Lower lobe of right lung (tissue), 2 donors: Measurements from ENCODE around the gene OR2T2. TPM values are rescaled to one million over a fixed set of nuclear protein-coding genes. Genes with fewer than 3 reads are reported as not detected.
A peak's percentile ranks its signal among the peaks of the same experiment; 100 is the strongest.
"Not testable (repeated sequence)": the region's sequence is repeated elsewhere in the genome, so short reads cannot be mapped to it uniquely, and the experiment has no call there.

Experiments used
- ATAC-seq, 2 donors: fragments of 200-7000 bp; cut with Tn5 transposase; one replicate each; pipeline ENCODE4 v1.9.1; 2020 to 2022; ENCODE audit warnings: mild to moderate bottlenecking in 2 of 2, moderate library complexity in 2 of 2
- DNase-seq: peaks from one replicate; pipeline ENCODE4 v3.0.0-alpha.2; 2020
- H3K27ac ChIP-seq: fragments of 200-600 bp; one replicate; pipeline ENCODE4 v1.8.0; 2022
- H3K27me3 ChIP-seq: fragments of 200-600 bp; one replicate; pipeline ENCODE4 v1.8.0; 2022; ENCODE audit warnings: low read depth
- H3K36me3 ChIP-seq: fragments of 200-600 bp; one replicate; pipeline ENCODE4 v1.8.0; 2022; ENCODE audit warnings: mild to moderate bottlenecking
- H3K4me1 ChIP-seq: fragments of 200-600 bp; one replicate; pipeline ENCODE4 v1.8.0; 2022
- H3K4me3 ChIP-seq: fragments of 200-600 bp; one replicate; pipeline ENCODE4 v1.8.0; 2022; ENCODE audit warnings: mild to moderate bottlenecking
- H3K9me3 ChIP-seq: fragments of 200-600 bp; one replicate; pipeline ENCODE4 v1.8.0; 2022
- intact Hi-C: fragments of 100-400 bp; cut with DNase I; formaldehyde crosslinking; loops from one replicate; pipeline ENCODE4 v1.11.0; 2022
- total RNA-seq: library from RNA; stranded (reverse); fragmentation: NEBNext Ultra II Directional; extraction: Animal tissue kit (Norgen Biotek cat#: 25700); gene quantifications from one replicate; pipeline ENCODE4 v1.2.1, GENCODE V29; 2021
- donor health status: DM: no; HTN: yes; CAD: no; lungs with severe emphysema.

OR2T2 gene
- total RNA-seq, 1 donor from 2014 or later = not detected

DNA sequence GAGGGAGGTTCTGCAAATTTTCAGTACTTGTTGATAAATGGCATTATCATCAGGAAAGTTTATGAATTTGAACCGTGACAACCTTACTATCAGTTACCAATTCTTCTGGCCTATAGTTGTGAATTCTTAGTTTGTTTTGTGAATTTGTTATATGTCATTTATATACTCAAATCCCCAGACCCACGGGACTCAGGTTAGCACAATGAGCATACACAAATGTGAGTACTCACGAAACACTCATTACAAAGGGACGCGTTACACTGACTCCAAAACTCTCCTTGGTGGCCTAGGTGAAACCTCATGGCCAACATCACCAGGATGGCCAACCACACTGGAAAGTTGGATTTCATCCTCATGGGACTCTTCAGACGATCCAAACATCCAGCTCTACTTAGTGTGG, 42.9 kb downstream of the OR2T2 start, which contains the start of gene OR2T5:
OR2T5 (plus strand) TSS at position 301 of the 400 bp plus-strand sequence; CDS start at position 301, 0 bp downstream.
- H3K36me3 ChIP-seq, H3K27me3 ChIP-seq: not testable (repeated sequence)

DNA sequence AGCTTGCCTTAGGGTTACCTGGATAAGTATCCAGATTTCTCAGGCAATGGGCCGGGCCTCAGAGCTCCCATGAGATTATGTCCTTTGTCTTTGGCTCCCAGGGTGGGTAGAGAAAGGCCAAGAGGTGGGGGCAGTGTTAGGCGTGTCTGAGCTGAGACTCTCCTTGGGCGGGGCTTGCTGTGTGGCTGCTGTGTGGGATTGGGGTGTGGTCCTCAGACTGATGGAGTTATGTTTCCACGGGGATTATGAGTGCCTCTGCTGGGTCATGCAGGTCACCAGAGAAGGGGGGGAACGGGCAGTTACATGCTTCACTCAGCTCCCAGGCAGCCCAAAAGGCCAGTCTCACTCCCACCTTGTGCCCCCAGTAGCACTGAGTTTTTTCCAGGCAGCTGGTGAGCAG, 51.2 kb downstream of the OR2T2 start:
- H3K27me3 ChIP-seq, H3K27ac ChIP-seq, intact Hi-C loops, ATAC-seq, H3K4me1 ChIP-seq, DNase-seq, H3K9me3 ChIP-seq, H3K4me3 ChIP-seq, H3K36me3 ChIP-seq: not testable (repeated sequence)

More for the DNA sequence above, 42.9 kb downstream of the OR2T2 start, which contains the start of gene OR2T5:
- H3K9me3 ChIP-seq, intact Hi-C loops, H3K4me3 ChIP-seq, H3K4me1 ChIP-seq, H3K27ac ChIP-seq, DNase-seq, ATAC-seq: not testable (repeated sequence)

DNA sequence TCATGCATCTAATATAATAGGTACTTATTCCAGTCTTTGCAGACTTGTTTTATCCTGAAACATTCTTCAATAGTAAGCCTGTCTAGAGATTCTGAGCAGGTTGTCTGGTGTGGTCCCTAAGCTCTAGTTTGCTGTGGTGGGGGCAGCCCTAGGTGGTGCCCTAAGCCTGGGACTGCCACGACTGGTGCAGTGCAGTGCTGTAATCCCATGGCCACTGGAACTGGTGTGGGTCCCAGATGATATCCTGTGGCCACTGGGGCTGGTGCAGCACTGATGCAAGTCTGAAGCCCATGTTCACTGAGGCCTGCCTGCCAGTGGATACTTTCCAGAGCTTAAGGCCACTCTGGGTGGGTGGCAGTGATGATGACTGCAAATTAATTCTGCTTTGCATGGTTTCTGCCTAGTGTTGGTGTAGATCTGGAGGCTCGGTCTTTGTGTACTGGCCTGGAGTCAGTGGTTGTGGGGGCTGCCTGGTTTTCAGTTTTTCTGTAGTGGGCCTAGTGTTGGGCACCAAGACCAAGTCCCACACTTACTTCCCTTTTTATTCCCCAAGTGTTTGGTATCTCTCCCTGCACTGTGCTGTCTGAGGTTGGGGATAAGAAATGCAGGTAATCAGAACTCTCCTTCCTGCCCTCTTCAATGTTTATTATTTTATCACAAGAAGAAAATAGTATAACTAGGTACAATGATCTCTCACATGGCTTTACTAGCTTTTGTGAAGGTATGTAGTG, 55.0 kb downstream of the OR2T2 start:
- DNase-seq, H3K4me3 ChIP-seq, H3K27ac ChIP-seq, H3K27me3 ChIP-seq, intact Hi-C loops, H3K36me3 ChIP-seq, H3K9me3 ChIP-seq, H3K4me1 ChIP-seq: not testable (repeated sequence)
- ATAC-seq = peak in 1 of 2 donors; percentile 39

Other genes starting within 250 kb of the OR2T2 start
- gene OR2M3, start 248.4 kb upstream of the OR2T2 start, total RNA-seq = not detected
- gene OR2M4, start 214.2 kb upstream of the OR2T2 start, total RNA-seq = not detected
- gene OR2T33, start 167.7 kb upstream of the OR2T2 start, total RNA-seq = not detected
- not detected for gene OR2T12, start 142.2 kb upstream of the OR2T2 start, total RNA-seq
- not detected for gene OR2M7, start 121.1 kb upstream of the OR2T2 start, total RNA-seq
- not detected for gene OR14C36, start 96.9 kb upstream of the OR2T2 start, total RNA-seq
- gene OR2T4, start 84.0 kb upstream of the OR2T2 start, total RNA-seq = not detected
- gene OR2T6, start 69.9 kb upstream of the OR2T2 start, total RNA-seq = not detected
- gene OR2T1, start 42.6 kb upstream of the OR2T2 start, total RNA-seq = not detected
- gene OR2T3, start 27.7 kb downstream of the OR2T2 start, total RNA-seq = not detected
- gene OR2T5, start 43.0 kb downstream of the OR2T2 start, total RNA-seq = not detected
- not detected for gene OR2G6, start 62.4 kb downstream of the OR2T2 start, total RNA-seq
- not detected for gene OR2T29, start 117.1 kb downstream of the OR2T2 start, total RNA-seq
- not detected for gene OR2T34, start 129.1 kb downstream of the OR2T2 start, total RNA-seq
- gene OR2T10, start 152.1 kb downstream of the OR2T2 start, total RNA-seq = not detected
- not detected for gene OR2T11, start 189.5 kb downstream of the OR2T2 start, total RNA-seq
- not detected for gene OR2T35, start 199.6 kb downstream of the OR2T2 start, total RNA-seq
- gene OR2T27, start 209.9 kb downstream of the OR2T2 start, total RNA-seq = not detected